Osteocyte (in vitro differentiated cells): ENCODE data around the gene NEUROD2. TPM values are rescaled to one million over a fixed set of nuclear protein-coding genes. Genes with fewer than 3 reads are reported as not detected.

Experiments used
- DNase-seq: peaks from one replicate; pipeline ENCODE4 v3.0.0; 2021; ENCODE audit warnings: mixed read lengths; ENCODE audit not compliant: unreplicated experiment; ENCODE audit errors: extremely low spot score
- H3K27ac Mint-ChIP-seq: one replicate; pipeline ENCODE4 v1.8.0; 2021; ENCODE audit warnings: mild to moderate bottlenecking, mixed read lengths; ENCODE audit not compliant: unreplicated experiment
- H3K27me3 Mint-ChIP-seq: one replicate; pipeline ENCODE4 v1.8.0; 2021; ENCODE audit warnings: mixed read lengths; ENCODE audit not compliant: unreplicated experiment
- H3K36me3 Mint-ChIP-seq: one replicate; pipeline ENCODE4 v1.8.0; 2021; ENCODE audit warnings: mixed read lengths; ENCODE audit not compliant: unreplicated experiment
- H3K4me1 Mint-ChIP-seq: one replicate; pipeline ENCODE4 v1.8.0; 2021; ENCODE audit warnings: mixed read lengths; ENCODE audit not compliant: unreplicated experiment
- H3K4me3 Mint-ChIP-seq: one replicate; pipeline ENCODE4 v1.8.0; 2021; ENCODE audit warnings: mild to moderate bottlenecking, moderate library complexity, mixed read lengths; ENCODE audit not compliant: unreplicated experiment
- H3K9me3 Mint-ChIP-seq: one replicate; pipeline ENCODE4 v1.8.0; 2021; ENCODE audit warnings: mixed read lengths; ENCODE audit not compliant: unreplicated experiment
- total RNA-seq: library from RNA; stranded (reverse); gene quantifications from 2 replicates; pipeline ENCODE4 v1.2.1, GENCODE V29; 2021
- TF ChIP-seq, protein P1 (sequence below): fragments of 200-600 bp; sonication (generic); IDR thresholded peaks from 2 replicates; pipeline ENCODE4 v1.5.0; 2021; ENCODE audit warnings: antibody characterized with exemption, mild to moderate bottlenecking, moderate library complexity

NEUROD2 gene
- total RNA-seq, 1 donor from 2014 or later, result not detected

DNA sequence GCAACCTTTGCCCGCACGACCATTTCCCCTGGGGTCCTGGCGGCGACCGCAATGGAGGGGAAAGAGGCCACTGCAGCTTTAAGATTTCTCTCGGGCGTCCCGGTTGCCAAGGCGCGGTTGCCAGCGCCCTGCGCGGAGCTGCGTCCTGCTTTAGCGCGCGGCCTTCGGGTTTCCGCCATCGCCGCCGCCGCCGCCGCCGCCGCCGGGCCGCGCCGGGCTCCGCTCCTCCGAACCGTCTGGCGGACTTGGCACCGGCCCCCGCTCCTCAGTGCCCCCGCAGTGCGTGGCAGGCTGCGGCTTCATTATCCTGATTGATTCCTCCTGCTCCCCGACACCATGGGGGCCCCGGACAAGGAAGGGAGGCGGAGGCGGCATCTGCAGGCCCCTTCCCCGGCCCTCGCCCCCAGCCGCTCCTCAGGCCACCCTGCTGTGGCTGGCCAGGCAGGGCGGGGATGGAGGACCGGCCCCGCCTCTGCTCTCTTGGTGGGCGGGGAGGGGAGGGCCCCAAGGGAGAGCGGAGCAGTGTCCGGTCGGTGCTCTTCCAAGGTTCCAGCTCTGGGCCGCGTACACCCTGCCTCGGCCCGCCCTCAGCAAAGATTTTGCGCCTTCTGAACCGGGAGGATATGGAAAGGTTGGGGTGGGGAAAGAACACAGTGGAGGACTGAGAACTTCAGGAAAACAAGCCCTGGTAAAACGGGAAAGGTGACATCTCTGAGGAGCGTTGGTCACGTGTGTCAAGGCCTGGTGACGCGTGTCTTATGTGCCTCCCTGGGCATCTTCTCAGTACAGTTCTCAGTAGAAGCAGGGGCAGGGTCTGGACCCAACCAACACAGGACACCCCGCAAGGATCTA is 34.0 kb downstream of the NEUROD2 start:
- DNase-seq, result peak; percentile 87
- H3K36me3 Mint-ChIP-seq, result peaks cover 13% of the 10 kb centered on the region
- H3K4me3 Mint-ChIP-seq, result peak overlapping the region; percentile 78
- TF ChIP-seq, protein P1, sequence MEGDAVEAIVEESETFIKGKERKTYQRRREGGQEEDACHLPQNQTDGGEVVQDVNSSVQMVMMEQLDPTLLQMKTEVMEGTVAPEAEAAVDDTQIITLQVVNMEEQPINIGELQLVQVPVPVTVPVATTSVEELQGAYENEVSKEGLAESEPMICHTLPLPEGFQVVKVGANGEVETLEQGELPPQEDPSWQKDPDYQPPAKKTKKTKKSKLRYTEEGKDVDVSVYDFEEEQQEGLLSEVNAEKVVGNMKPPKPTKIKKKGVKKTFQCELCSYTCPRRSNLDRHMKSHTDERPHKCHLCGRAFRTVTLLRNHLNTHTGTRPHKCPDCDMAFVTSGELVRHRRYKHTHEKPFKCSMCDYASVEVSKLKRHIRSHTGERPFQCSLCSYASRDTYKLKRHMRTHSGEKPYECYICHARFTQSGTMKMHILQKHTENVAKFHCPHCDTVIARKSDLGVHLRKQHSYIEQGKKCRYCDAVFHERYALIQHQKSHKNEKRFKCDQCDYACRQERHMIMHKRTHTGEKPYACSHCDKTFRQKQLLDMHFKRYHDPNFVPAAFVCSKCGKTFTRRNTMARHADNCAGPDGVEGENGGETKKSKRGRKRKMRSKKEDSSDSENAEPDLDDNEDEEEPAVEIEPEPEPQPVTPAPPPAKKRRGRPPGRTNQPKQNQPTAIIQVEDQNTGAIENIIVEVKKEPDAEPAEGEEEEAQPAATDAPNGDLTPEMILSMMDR, result no peak
- H3K4me1 Mint-ChIP-seq, result peaks cover 9% of the 10 kb centered on the region
- peaks cover 6% of the 10 kb centered on the region for H3K27me3 Mint-ChIP-seq
- H3K9me3 Mint-ChIP-seq, result peaks cover 7% of the 10 kb centered on the region
- peak overlapping the region; percentile 40 for H3K27ac Mint-ChIP-seq

DNA sequence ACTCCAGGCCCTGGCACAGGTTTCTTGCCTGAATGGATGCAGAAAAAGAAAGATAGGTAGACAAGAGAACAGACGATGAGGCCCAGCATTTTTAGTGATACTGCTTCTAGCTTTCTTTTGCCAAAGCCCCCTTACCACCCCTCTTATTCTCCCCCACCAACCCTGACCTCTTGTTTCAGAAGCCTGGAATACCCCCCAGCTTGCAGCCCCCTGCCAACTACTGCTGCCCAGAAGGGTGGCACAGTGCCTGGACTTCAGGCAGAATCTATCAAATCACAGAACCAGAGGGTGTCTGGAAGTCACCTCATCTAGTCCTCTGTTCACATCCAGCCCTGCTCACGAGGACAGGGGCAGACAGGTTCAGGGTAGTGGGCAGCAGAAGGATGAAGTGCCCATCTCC is 35.6 kb downstream of the NEUROD2 start:
- no peak for DNase-seq

DNA sequence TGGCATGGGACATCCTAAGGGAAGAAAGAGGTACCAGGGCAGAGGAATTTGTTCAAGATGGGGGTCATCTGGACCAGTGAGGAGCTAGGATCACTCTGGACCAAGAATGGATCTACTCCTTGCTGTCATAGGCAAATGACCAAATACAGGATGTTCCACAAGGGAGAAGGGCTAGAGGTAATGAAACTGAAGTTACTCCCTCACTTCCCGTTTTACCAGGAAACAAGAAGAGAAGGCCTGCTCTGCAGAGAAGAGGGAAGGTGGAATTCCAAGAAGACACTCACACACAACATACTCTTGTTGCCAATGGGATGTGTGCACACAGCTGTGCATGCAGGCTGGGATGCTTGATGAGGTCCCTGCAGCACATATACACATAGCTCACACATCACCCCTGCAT is 38.6 kb downstream of the NEUROD2 start:
- Mint-ChIP-seq H3K36me3 (peaks cover 35% of the 10 kb centered on the region), H3K4me3 (no peak overlapping the region), H3K4me1 (peaks cover 7% of the 10 kb centered on the region), H3K27me3 (no peaks in the 10 kb centered on the region), H3K9me3 (peaks cover 7% of the 10 kb centered on the region), H3K27ac (no peak overlapping the region)
- no peak for DNase-seq
- TF ChIP-seq, protein P1, result no peak

More for the DNA sequence above, 35.6 kb downstream of the NEUROD2 start:
- H3K4me1 Mint-ChIP-seq, result peaks cover 9% of the 10 kb centered on the region
- TF ChIP-seq, protein P1, result no peak
- peaks cover 18% of the 10 kb centered on the region for H3K36me3 Mint-ChIP-seq
- H3K9me3 Mint-ChIP-seq, result peaks cover 7% of the 10 kb centered on the region
- H3K27ac Mint-ChIP-seq, result no peak overlapping the region
- H3K27me3 Mint-ChIP-seq, result no peaks in the 10 kb centered on the region
- H3K4me3 Mint-ChIP-seq, result peak overlapping the region; percentile 52

DNA sequence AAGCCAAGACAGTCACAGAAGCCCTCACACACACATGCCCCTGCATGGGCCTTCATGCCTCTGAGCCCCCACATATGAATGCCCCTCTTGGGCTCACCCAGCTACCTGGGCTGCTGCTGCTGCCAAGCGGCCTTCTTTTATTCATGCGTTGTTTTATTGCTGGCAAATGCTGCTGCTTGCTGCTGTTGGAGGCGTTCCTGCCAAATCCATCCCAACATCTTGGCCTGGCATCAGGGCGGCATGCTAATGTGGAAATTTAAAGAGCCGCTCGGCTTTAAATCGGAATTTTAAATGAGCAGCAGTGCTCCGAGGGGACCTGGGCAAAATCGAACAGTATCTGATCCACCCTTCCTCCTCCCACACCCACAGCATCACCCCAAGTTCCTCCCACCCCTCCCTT is 39.0 kb downstream of the NEUROD2 start:
- DNase-seq, result no peak
- Mint-ChIP-seq H3K9me3 (peaks cover 7% of the 10 kb centered on the region), H3K27ac (no peak overlapping the region), H3K36me3 (peaks cover 35% of the 10 kb centered on the region), H3K4me3 (no peak overlapping the region), H3K4me1 (peaks cover 3% of the 10 kb centered on the region), H3K27me3 (no peaks in the 10 kb centered on the region)
- TF ChIP-seq, protein P1, result no peak

DNA sequence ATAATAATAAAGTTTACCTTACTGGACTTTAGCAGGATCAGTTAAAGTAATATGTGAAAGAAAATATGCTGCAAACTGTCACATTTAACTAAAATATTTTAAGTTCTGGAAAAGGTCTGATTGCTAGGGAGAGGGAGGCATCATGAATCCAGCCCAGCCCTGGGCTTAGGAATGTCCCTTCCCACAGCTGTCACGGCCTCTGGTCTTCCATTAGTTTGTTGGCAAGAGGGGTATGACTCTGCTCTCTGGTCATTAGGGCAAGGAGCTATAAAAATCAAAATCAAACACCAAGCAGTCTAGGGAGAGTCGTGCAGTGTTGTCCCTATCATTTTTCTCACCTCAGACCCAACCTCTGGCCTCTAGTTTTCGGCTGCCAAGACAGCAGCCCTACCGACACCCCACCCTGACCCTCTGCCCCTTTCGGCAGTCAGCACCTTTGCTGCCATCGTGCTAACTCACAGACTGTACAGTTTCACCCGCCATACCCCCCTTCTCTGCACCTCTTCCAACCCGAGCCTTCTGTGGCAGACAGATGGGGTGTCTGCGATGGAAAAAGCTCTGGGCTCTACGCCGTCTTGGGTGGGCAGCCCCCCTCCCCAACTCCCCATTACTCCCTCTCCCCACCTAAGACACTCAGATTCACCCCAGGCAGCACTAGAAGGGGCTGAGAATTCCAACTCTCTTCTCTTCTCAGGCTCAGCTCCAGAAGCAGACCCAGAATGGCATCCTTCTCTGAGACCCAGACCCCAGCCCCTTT is 41.4 kb downstream of the NEUROD2 start:
- H3K27me3 Mint-ChIP-seq, result no peaks in the 10 kb centered on the region
- peaks cover 36% of the 10 kb centered on the region for H3K36me3 Mint-ChIP-seq
- peaks cover 3% of the 10 kb centered on the region for H3K9me3 Mint-ChIP-seq
- H3K27ac Mint-ChIP-seq, result no peak overlapping the region
- no peak overlapping the region for H3K4me3 Mint-ChIP-seq
- TF ChIP-seq, protein P1, result no peak
- DNase-seq, result no peak
- peaks cover 5% of the 10 kb centered on the region for H3K4me1 Mint-ChIP-seq
